Stimulated activated CD8-positive, alpha-beta memory T cell treated with anti-CD3 and anti-CD28 coated beads, Interleukin-15, amount 100 ng/mL, for 48 hours (primary cell): ENCODE measurements around the gene PSD4.
A peak's percentile ranks its signal among the peaks of the same experiment; 100 is the strongest.

Experiments used
- DNase-seq, 2 donors: peaks; one replicate each; pipeline ENCODE4 v3.0.0-alpha.2; 2020; ENCODE audit warnings: low read depth in 2 of 2

Gene PSD4

DNA sequence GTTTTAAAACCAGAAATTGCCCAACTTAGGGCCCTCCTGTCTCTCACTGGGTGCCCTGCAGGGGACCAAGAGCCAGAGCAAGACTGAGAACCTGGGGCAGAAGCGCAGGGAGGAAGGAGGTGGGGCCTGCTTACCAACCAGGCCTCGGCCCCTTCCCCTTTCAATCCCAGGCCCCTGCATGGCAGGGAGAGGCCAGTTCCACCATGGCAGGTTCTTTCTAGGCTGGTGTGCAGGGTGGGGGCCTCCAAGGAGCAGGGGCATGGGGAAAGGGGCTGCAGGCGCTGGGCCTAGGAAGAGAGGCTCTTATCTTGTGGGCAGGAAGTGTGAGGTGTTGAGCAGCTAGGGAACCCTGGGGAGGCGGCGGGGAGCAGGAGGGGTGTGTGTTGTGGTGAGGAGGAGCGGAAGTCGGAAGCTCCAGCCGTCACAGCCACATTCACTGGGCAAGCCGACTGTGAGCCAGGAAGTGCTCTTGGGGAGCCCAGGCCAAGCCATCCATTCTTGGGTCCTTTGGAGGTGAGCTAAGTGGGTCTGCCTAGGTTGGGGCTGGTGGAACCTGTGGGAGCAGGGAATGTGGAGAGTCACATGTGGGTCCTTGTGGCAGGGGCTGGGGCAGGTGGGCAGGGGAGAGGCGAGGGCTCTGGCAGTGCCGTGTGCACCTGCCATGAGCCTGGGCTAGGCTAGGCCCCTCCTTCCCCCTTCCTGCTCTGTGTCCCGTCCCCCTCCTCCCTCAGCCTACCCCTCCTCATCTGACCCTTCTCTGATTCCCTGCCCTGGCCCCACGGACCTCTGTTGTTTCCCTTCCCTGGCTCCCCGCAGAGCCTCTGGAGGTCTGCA is at the start of gene PSD4:
Gene PSD4, plus strand, starts transcription at position 430 of the 834 bp plus-strand sequence. CDS start 8,486 bp downstream, outside the sequence.
- DNase-seq = peak; percentile 84 to 85

DNA sequence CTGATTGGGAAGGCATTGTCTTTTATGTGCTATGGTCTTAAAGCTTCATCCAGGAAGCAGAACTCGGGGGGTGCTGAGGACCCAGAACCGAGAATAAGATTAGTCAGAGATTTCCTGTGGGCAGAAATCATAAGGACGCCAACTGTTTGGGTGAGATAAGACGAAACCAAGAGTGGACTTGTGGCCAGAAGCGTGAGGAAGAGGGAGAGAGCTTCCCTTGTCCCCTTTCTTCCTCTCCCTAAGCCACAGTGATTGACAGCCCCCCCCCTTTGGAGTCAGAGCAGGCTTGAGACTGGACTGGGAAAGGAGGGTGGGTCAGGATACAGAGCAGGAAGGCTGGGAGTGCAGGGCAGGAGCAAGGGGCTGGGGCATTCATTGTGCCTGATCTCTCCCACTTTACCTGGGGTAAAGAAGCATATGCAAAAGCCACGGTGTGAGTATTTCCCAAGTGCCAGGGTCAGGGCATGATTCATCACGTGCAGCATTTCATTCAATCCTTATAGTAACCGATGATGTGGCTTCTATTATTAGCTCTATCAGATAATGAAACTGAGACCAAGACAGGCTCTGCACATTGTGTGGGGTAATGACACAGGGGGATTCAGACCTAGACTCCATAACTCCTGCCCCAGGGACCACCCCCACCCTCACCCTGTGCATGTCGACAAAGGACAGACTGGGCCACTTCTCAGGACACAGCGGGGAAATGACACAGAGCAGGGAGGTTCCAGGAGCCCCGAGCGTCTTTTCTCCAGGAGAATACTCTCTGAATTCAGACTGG is 49.4 kb upstream of the PSD4 start:
- peak in 1 of 2 donors; percentile 16 for DNase-seq

DNA sequence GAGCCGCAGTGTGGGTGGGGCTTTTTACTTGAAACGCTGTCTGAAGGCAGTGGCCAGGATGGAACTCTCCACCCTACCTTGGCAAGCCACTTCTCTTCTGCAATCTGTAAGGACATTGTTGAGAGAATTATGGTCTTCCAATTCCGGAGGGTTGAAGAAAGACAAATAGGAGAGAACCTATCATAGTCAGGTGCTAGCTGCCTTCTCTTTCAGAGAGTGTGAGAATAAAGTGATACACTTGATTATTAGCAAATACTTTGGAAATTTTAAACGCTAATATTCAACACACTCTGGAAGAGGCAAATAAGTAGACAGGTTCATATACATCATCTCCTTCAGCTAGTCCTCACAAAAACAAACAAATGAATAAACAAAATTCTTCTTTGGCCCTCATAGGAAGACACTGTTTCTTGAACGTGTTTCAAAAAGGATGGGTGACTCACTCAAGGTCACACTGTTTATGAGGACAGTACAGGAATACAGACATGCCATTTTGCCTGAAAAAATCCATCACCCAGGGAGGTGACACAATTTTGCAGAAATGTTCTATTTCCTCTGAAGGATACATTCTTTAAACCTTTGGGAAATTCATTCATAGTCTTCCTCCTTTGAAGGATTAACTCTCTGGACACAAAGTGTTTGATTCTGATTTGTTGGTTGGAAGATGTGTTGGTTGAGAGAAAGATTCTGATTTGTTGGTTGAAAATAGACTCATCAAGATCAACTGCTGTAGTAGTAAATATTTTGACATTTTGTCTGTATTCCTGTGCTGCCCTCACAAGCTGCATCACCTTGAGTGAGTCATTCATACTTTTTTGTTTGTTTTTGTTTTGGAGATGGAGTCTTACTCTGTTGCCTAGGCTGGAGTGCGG is 48.6 kb upstream of the PSD4 start:
- no peak for DNase-seq

DNA sequence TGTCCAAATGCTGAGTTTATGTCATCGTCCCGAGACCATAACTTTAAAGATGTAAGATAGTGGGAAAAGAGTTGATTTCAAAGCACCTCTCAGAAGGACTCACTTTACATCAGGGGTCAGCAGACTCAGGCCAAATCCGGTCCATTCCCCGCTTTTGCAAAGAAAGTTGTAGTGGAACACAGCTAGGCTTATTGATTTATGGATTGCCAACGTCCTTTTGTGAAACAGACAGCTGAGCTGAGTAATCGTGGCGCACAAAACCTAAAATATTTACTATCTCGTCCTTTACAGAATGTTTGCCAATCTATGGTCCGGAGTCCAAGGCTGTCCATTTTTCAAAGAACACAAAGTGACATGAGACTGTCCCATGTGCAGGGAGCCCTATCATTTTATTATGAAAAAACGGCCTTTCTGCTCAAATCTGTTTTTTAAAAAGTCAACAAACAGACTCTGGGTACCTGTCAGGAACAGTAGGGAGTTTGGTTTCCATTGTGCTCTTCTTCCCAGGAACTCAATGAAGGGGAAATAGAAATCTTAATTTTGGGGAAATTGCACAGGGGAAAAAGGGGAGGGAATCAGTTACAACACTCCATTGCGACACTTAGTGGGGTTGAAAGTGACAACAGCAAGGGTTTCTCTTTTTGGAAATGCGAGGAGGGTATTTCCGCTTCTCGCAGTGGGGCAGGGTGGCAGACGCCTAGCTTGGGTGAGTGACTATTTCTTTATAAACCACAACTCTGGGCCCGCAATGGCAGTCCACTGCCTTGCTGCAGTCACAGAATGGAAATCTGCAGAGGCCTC is 46.7 kb upstream of the PSD4 start, which contains the start of gene IL1RN:
Gene IL1RN, plus strand, starts transcription at position 754 of the 801 bp plus-strand sequence. Its CDS starts 27 bp downstream, at position 781.
- peak in 1 of 2 donors; percentile 14 for DNase-seq

DNA sequence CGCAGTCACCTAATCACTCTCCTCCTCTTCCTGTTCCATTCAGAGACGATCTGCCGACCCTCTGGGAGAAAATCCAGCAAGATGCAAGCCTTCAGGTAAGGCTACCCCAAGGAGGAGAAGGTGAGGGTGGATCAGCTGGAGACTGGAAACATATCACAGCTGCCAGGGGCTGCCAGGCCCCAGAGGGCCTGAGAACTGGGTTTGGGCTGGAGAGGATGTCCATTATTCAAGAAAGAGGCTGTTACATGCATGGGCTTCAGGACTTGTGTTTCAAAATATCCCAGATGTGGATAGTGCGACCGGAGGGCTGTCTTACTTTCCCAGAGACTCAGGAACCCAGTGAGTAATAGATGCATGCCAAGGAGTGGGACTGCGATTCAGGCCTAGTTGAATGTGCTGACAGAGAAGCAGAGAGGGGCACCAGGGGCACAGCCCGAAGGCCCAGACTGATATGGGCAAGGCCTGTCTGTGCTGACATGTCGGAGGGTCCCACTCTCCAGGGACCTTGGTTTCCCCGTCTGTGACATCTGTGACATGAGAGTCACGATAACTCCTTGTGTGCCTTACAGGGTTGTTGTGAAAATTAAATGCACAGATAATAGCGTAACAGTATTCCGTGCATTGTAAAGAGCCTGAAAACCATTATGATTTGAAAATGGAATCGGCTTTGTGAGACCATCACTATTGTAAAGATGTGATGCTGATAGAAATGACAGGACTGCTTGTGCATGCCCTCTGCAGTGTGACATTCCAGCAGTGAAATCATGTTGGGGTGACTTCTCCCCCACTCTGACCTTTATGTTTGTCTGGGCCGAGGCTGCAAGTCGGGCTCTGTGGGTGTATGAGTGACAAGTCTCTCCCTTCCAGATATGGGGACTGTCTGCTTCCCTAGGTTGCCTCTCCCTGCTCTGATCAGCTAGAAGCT is 45.9 kb upstream of the PSD4 start:
- no peak for DNase-seq

DNA sequence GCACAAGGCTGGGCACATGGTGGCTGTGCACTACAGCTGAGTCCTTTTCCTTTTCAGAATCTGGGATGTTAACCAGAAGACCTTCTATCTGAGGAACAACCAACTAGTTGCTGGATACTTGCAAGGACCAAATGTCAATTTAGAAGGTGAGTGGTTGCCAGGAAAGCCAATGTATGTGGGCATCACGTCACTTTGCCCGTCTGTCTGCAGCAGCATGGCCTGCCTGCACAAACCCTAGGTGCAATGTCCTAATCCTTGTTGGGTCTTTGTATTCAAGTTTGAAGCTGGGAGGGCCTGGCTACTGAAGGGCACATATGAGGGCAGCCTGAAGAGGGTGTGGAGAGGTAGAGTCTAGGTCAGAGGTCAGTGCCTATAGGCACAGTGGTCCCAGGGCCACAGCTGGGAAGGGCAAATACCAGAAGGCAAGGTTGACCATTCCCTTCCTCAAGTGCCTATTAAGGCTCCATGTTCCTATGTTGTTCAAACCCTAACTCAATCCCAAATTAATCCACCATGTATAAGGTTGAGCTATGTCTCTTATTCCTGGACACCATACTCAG is 44.2 kb upstream of the PSD4 start:
- DNase-seq = no peak

DNA sequence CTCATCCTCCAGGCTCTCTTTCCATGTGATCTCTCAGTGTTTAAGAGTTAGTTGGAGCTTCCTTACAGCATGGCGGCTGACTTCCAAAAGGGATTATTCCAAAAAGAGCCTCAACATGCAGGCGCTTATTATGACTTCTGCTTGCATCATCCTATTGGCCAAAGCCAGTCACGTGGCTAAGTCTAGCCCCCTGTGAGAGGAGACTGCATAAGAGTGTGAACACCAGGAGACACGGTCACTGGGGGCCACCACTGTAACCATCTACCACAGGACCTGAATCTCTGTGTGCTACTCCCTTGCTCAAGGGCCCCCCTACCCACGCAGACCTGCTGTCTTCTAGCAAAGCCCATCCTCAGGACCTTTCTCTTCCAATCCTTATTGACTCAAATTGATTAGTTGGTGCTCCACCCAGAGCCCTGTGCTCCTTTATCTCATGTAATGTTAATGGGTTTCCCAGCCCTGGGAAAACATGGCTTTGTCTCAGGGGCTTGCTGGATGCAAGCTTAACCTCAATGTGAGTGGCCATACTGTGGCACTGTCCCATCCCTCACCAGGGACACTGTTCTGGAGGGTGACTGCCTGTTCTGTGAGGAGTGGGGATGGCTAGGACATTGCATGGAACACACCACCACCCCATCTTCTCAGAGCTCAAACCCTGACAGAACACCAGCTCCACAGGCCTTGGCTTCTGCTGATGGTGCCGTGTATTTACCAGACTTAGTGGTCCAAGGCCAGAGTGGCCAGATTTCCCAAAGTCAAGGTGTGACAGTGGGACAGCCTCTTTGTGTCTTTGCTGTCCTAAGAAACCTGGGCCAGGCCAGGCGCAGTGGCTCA is 42.2 kb upstream of the PSD4 start:
- DNase-seq = no peak

DNA sequence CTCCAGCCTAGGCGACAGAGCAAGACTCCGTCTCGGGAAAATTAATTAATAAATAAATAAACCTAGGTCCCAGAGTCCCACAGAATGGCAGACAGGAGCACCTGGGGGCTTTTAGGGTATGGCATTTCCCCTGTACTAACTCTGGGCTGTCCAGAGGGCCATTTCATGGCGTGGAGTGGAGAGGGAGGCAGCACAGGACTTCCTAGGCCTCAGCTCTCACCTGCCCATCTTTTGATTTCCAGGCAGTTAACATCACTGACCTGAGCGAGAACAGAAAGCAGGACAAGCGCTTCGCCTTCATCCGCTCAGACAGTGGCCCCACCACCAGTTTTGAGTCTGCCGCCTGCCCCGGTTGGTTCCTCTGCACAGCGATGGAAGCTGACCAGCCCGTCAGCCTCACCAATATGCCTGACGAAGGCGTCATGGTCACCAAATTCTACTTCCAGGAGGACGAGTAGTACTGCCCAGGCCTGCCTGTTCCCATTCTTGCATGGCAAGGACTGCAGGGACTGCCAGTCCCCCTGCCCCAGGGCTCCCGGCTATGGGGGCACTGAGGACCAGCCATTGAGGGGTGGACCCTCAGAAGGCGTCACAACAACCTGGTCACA is 41.3 kb upstream of the PSD4 start:
- no peak for DNase-seq

DNA sequence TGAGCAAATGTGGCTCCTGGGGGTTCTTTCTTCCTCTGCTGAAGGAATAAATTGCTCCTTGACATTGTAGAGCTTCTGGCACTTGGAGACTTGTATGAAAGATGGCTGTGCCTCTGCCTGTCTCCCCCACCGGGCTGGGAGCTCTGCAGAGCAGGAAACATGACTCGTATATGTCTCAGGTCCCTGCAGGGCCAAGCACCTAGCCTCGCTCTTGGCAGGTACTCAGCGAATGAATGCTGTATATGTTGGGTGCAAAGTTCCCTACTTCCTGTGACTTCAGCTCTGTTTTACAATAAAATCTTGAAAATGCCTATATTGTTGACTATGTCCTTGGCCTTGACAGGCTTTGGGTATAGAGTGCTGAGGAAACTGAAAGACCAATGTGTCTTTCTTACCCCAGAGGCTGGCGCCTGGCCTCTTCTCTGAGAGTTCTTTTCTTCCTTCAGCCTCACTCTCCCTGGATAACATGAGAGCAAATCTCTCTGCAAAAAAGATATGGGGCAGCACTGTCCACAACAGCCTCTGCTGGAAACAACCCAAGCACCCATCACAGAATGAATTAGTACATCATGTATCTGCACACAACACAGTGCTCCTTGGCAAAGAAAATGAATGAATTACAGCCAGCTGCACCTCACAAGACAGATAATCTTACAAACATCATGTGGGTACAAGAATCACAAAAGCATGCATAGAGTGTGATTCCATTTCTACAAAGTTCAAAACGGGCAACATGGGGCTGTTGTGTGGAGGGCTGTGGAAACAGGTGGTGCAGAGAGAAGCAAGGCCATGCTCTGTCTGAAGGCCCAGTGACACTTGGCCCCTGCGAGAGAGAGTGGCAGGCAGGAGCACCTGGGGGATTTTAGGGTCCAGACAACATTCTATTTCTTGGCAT is 39.8 kb upstream of the PSD4 start:
- DNase-seq = no peak

DNA sequence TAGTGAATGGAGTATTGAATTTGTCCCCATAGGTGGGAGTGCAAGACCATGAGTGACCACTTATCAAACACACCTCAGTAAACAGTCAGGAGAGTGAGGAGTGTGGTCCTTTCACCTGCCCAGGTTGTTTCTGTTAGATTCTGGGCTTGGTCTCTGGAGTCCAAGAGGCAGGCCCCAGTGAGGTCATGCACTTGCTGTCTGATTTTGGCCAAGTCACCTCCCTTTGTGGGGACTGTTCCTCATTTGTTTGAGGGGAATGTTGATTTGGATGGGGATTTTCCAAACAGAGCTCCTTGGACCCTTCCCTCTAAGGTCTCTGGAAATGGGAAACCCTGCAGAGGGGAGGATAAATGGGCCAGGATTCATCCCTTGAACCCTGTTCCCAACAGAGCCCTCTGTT is 39.1 kb upstream of the PSD4 start:
- no peak for DNase-seq

DNA sequence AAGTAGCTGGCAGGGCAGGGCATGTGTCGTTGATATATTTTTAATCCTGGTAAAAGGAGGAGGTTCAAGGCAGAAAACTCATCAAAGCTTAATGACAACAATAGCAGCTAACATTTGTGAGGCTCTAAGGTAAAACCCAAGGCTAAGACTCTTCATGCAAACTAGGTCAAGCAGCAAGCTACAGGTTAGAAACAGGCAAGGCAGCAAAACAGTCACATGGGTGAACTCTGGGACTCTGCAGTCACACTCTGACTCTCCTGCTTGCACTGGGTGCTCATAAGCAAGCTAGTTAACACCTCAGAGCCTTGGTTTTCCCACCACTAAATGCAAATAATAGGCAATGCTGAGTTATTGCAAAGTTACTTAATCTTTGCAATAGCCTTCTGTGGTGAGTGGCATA is 38.5 kb upstream of the PSD4 start:
- no peak for DNase-seq

DNA sequence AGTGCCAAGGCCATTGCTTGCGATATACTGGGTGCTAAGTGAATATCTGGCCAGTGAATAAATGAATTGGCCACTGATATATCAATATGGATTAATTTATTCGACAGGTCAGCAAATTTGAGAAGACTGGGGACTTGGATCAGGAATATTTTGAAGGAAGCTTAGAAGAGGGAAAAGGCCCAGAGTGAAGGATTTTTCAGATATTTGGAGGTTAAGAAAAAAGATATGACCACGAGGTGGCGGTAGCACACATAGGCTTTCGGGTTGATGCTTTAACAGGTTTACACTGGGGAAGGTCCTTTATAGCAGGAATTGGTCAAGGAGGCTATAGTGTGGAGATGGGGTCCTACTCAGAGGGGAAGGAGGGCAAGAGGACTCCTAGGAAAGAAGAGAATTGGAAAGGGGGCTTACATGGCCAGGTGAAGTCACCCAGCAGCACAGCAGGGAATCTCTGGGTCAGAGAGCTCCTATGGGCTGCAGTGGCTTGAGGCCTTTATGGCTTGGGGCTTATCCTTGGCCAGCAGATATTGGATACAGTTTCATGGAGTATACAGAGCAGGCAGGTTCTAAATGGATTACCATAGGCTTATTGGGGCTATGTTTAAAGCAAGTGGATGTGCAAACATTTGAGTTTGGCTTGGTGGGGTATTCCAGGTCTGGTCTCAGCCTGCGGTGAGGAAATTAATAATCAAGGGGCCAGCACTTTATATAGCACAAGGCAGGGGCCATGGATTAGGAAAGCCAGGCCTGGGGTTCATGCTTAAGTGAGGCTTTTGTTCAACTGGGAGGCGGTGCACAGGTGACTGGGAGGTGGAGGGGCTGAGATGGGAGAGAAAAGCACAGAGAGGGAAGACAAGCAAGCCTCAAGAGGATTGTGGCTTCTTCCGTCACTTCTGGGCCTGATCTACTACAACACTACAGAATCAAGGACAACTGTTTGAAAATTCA is 36.7 kb upstream of the PSD4 start:
- no peak for DNase-seq

DNA sequence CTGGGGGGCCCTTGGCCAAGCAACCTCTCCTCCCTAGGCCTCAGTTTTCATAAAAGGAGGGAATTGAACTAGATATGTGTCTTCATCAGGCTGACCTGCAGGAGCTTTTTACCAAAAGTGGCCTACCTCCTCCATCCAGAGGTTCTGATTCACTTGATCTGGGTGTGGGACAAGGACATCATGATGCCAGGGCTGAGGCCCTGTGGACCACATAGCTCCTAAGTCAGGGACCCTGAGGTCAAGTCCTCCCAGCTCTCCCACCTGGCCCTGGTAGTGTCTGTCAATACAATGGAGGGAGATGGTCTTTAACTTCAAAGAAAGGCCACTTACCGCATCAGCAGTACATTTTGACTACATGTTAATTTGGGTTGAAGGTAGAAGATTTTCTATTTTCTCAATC is 35.9 kb upstream of the PSD4 start:
- DNase-seq = no peak

DNA sequence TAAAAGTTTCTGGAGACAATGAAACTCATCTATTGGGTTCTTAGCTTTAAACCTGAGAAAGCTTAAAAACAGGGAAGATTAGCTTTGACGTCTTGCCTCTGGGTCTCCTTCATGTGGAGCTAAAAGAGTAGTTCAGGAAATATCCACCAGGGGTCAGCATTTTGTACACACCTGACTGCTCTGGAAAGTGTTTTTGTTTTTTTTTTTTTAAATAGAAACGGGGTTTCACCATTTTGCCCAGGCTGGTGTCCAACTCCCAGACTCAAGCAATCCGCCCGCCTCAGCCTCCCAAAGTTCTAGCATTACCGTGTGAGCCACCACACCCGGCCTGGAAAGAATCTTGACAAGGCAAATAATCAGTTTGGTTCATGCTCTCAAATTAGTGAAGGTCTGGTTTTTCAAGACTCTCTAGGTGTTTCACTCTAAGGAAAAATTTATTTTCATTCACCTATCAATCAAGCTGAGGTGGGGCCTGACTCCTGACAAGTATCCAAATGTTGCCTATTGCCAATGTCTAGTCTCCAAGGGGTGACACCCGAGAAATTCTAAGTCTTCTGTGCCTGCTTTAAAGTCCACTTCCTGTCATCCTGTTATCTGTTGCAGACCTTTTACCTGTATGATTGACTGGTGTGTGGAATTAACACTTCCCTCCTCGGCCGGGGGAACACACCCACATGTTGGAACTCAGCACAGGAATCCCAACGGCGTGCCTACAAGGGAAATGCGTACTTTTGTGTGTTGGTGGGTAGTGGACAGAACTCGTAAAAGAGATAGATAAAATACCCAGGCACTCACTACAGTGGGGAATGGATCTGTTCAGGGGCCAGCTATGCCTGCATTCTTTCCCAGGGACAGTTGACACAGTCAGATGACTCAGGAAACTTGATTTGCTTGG is 35.1 kb upstream of the PSD4 start:
- peak in 1 of 2 donors; percentile 20 for DNase-seq

DNA sequence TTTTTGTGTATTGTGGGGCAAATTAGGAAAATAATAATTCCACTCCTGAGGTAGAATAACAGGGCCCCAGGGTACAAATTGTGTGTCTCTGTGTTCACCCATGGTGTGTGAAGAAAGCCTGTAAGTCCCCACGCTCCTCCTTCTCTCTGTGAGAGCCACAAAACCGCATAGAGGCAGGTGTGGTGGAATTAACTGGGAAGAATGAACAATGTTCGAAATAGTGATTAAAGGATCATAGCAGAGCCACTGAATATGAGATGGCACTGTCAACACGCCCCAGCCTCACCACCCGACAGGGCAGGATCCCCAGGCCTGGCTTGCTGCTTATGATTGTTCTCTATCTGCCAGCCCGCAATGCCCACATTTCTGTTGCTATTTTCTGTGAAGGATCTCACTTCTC is 32.3 kb upstream of the PSD4 start:
- DNase-seq = no peak
